ENCODE data around the gene PEX10. TPM values are rescaled to one million over a fixed set of nuclear protein-coding genes. Genes with fewer than 3 reads are reported as not detected.

PEX10 gene
- total and polyA plus RNA-seq, 4 donors, result 6.2 to 16.4 (median 11.8) TPM

- no peak overlapping the region for H3K27ac ChIP-seq (ENCODE audit: low read depth in 1 of 2, low read length in 2 of 2)
- H3K4me3 ChIP-seq (ENCODE audit: low read depth in 1 of 3, low read length in 3 of 3), result no peak overlapping the region
- TF ChIP-seq EGR1 (IDR thresholded peaks at IDR 0.05; ENCODE audit: low read depth in 2 of 2) (no peak), FOXA1 (IDR thresholded peaks at IDR 0.05) (no peak), GABPA (IDR thresholded peaks at IDR 0.05 in 1 of 2, conservative IDR thresholded peaks at IDR 0.05 in 1 of 2) (no peak), FOXA2 (IDR thresholded peaks at IDR 0.05) (no peak), ATF3 (IDR thresholded peaks at IDR 0.05) (no peak), YY1 (IDR thresholded peaks at IDR 0.05) (no peak), MAX (IDR thresholded peaks at IDR 0.05) (no peak), CTCF (IDR thresholded peaks at IDR 0.05; ENCODE audit: low read depth, low read length, missing input control) (no peak), SP1 (IDR thresholded peaks at IDR 0.05) (no peak), RXRA (IDR thresholded peaks at IDR 0.05) (no peak), NR2F2 (IDR thresholded peaks at IDR 0.05) (no peak), HNF4G (IDR thresholded peaks at IDR 0.05) (no peak)
- H3K9ac ChIP-seq (ENCODE audit: low read depth in 1 of 2, low read length in 2 of 2), result no peak overlapping the region
- WGBS, result 87% methylated on average over 28 of the region's 28 CpGs
- no peaks in the 10 kb centered on the region for H3K9me3 ChIP-seq (ENCODE audit: control insufficient read depth in 4 of 4, low read length in 3 of 4)
- no peaks in the 10 kb centered on the region for H3K36me3 ChIP-seq (ENCODE audit: control insufficient read depth in 4 of 4, insufficient read depth in 3 of 4, low read depth in 1 of 4, low read length in 3 of 4)
- H3K4me1 ChIP-seq (ENCODE audit: control insufficient read depth in 4 of 4, insufficient read depth in 4 of 4, low read length in 3 of 4), result no peaks in the 10 kb centered on the region
- DNase-seq (ENCODE audit: low spot score), result no peak
- H3K27me3 ChIP-seq (ENCODE audit: control insufficient read depth in 4 of 4, insufficient read depth in 4 of 4, low read length in 3 of 4), result no peaks in the 10 kb centered on the region
Measured at GRCh38 chr1:2355373-2356261, 56.7 kb downstream of the PEX10 start.

- Histone ChIP-seq H3K27ac (ENCODE audit: low read depth in 1 of 2, low read length in 2 of 2) (no peak overlapping the region), H3K9me3 (ENCODE audit: control insufficient read depth in 4 of 4, low read length in 3 of 4) (no peaks in the 10 kb centered on the region), H3K4me1 (ENCODE audit: control insufficient read depth in 4 of 4, insufficient read depth in 4 of 4, low read length in 3 of 4) (no peaks in the 10 kb centered on the region), H3K27me3 (ENCODE audit: control insufficient read depth in 4 of 4, insufficient read depth in 4 of 4, low read length in 3 of 4) (no peaks in the 10 kb centered on the region), H3K4me3 (ENCODE audit: low read depth in 1 of 3, low read length in 3 of 3) (no peak overlapping the region), H3K9ac (ENCODE audit: low read depth in 1 of 2, low read length in 2 of 2) (no peak overlapping the region), H3K36me3 (ENCODE audit: control insufficient read depth in 4 of 4, insufficient read depth in 3 of 4, low read depth in 1 of 4, low read length in 3 of 4) (no peaks in the 10 kb centered on the region)
- no peak for DNase-seq (ENCODE audit: low spot score)
- 94% methylated on average over 38 of the region's 38 CpGs for WGBS
- no peak for TF ChIP-seq RXRA (IDR thresholded peaks at IDR 0.05)
- no peak for TF ChIP-seq RAD21 (IDR thresholded peaks at IDR 0.05)
- no peak for TF ChIP-seq TAF1 (conservative IDR thresholded peaks at IDR 0.05)
- no peak for TF ChIP-seq HNF4G (IDR thresholded peaks at IDR 0.05)
- no peak for TF ChIP-seq JUND (IDR thresholded peaks at IDR 0.05)
Measured at GRCh38 chr1:2354511-2355372, 57.6 kb downstream of the PEX10 start.

Other genes starting within 250 kb of the PEX10 start
- 10 to 100 TPM in 1 of 2 donors, 1 to 10 TPM in 1; 5.6 to 11.9 TPM for gene FAAP20, start 217.8 kb downstream of the PEX10 start, total RNA-seq
- gene FAAP20, start 217.8 kb downstream of the PEX10 start, polyA plus RNA-seq, result 10 to 100 TPM; 19.6 to 31.5 TPM
- 10 to 100 TPM; 18.9 to 21.3 TPM for gene SKI, start 184.2 kb downstream of the PEX10 start, total RNA-seq
- gene SKI, start 184.2 kb downstream of the PEX10 start, polyA plus RNA-seq, result 10 to 100 TPM in 1 of 2 donors, 1 to 10 TPM in 1; 3.2 to 20.1 TPM
- gene MORN1, start 21.0 kb downstream of the PEX10 start, total RNA-seq, result 1 to 10 TPM; 4.9 to 6.9 TPM
- gene MORN1, start 21.0 kb downstream of the PEX10 start, polyA plus RNA-seq, result 1 to 10 TPM; 2.3 TPM
- gene RER1, start 20.7 kb downstream of the PEX10 start, total RNA-seq, result 10 to 100 TPM; 43.5 to 78.8 TPM
- gene RER1, start 20.7 kb downstream of the PEX10 start, polyA plus RNA-seq, result 100 to 1,000 TPM; 101 to 142 TPM
- gene PLCH2, start 63.7 kb upstream of the PEX10 start, total RNA-seq, result 1 to 10 TPM in 1 of 2 donors, under 1 TPM in 1; 0.33 to 1.0 TPM
- 1 to 10 TPM in 1 of 2 donors, not detected in 1; 1.3 TPM for gene PLCH2, start 63.7 kb upstream of the PEX10 start, polyA plus RNA-seq
- 10 to 100 TPM; 13.6 to 26.8 TPM for gene PANK4, start 114.0 kb upstream of the PEX10 start, total RNA-seq
- 10 to 100 TPM in 1 of 2 donors, 1 to 10 TPM in 1; 6.2 to 11.6 TPM for gene PANK4, start 114.0 kb upstream of the PEX10 start, polyA plus RNA-seq
- gene HES5, start 117.7 kb upstream of the PEX10 start, total RNA-seq, result under 1 TPM; 0.08 to 0.93 TPM
- gene HES5, start 117.7 kb upstream of the PEX10 start, polyA plus RNA-seq, result not detected
- gene TNFRSF14, start 143.8 kb upstream of the PEX10 start, total RNA-seq, result 10 to 100 TPM; 14.8 to 28.9 TPM
- 10 to 100 TPM; 29.2 to 38.1 TPM for gene TNFRSF14, start 143.8 kb upstream of the PEX10 start, polyA plus RNA-seq
- 10 to 100 TPM in 1 of 2 donors, 1 to 10 TPM in 1; 4.6 to 10.2 TPM for gene PRXL2B, start 174.2 kb upstream of the PEX10 start, total RNA-seq
- 10 to 100 TPM in 1 of 2 donors, 1 to 10 TPM in 1; 6.0 to 10.2 TPM for gene PRXL2B, start 174.2 kb upstream of the PEX10 start, polyA plus RNA-seq
- under 1 TPM in 1 of 2 donors, not detected in 1; under 0.01 TPM for gene MMEL1, start 220.5 kb upstream of the PEX10 start, total RNA-seq
- gene MMEL1, start 220.5 kb upstream of the PEX10 start, polyA plus RNA-seq, result under 1 TPM in 1 of 2 donors, not detected in 1; 0.42 TPM